G401 (cell line): Measurements from ENCODE around the gene DNAJA3. TPM values are rescaled to one million over a fixed set of nuclear protein-coding genes. Genes with fewer than 3 reads are reported as not detected.

Experiments
- DNase-seq: peaks from one replicate; pipeline ENCODE4 v3.0.0-alpha.2; 2015; ENCODE audit warnings: low spot score
- in situ Hi-C: cut with HindIII; loops from 2 replicates; pipeline ENCODE4 v1.10.0; 2016; ENCODE audit warnings: low sequenced_read_pairs, mixed read lengths
- total RNA-seq: library from RNA; depleted of rRNA; stranded (reverse); fragments of >200 nt; shearing (Covaris generic); gene quantifications from 2 replicates; pipeline ENCODE4 v1.2.3, GENCODE V29; 2014

Gene DNAJA3
- total RNA-seq, 1 experiment from 2014 or later: 89.7 TPM

DNA sequence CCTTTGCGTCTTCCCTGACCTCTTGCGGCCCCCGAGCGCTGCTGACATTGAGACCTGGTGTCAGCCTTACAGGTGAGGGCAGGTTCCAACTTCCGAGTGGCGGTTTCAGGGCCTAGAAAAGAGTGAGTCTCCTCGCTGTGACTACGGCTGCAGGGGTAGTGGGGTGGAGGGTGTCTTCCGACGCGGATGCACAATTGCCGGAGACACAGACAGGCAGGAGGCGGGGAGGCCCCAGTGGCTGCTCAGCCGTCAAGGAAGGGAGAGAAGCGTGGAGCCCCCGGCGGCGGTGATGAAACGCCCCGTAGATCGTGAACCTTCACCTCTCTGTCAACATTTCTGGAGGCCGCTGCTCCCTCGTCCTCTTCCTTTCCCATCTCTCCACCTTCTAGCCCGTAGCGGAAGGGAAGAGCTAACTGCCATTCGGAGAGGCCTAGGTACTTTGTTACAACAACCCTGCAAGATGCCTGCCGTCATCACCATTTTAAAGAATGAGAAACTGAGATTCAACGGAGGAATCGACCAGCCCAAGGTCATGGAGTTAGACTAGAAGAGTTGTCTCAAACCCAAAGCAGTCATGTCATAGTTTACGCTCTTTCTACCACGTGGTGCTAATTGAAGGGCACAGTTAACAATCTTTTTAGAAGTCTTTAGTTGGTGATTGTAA lies 485 bp downstream of the DNAJA3 start:
- in situ Hi-C loops: no loop called here
- no peak for DNase-seq

DNA sequence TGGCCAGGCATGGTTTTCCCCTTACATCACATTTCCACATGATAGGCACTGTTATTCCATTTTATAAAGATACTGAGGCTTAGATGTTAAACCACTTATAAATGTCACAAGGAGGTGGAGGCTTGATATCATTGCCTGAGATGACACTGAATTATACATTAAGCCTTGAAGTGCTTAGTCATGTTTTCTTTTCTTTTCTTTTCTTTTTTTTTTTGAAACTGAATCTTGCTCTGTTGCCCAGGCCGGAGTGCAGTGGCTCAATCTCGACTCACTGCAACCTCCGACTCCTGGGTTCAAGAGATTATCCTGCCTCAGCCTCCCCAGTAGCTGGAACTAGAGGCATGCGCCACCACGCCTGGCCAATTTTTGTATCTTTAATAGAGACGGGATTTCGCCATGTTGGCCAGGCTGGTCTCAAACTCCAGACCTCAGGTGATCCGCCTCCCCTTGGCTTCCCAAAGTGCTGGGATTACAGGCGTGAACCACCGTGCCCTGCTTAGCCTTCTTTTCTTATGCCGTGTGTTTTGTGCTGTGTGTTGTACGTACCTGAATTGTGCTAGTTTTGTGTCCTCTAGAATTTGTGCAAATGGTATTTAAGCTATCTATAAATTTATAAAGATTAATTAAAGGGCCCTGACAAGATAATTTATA lies 1.2 kb downstream of the DNAJA3 start:
- in situ Hi-C loops: no loop called here
- no peak for DNase-seq

DNA sequence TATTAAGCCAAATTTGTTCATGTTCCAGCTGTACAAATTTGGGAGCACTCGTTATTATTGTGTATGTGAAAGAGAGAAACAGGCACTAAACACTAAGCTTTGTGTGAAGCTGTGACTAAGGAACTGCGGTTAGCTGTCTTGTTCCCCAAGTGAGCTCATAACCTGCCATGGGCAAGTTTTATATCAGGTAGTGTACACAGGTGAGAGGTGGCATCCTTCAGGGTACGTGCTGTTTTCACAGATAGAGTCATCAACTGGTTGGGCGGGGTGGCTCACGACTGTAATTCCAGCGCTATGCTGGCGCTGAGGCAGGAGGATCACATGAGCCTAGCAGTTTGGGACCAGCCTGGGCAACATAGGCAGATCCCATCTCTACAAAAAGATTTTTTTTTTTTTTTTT lies 2.8 kb downstream of the DNAJA3 start:
- in situ Hi-C loops: no loop called here
- DNase-seq: no peak

- DNase-seq: no peak
- in situ Hi-C loops: no loop called here
These were observed 5.4 kb downstream of the DNAJA3 start for GRCh38 chr16:4431023-4431422.

DNA sequence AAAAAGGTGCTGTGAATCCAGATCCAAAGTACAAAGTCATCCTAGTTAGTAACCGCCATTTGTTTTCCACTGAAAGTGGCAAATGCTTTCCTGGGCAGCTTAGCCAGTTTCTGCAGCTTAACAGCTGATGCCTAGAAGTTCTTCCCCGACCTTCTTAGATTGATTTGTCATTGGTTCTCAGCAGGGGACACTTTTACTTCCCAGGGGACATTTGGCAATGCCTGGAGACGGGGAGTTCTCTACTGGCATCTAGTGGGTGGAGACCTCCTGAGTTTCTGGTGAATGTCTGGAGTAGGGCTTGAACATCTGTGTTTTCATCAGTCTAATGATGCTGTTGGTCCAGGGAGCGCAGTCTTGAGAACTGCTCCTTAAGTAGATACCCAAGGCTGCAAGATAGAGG lies 7.6 kb downstream of the DNAJA3 start:
- no peak for DNase-seq
- in situ Hi-C loops: no loop called here

GRCh38 chr16:4433914-4434787 lies 8.5 kb downstream of the DNAJA3 start:
- in situ Hi-C loops: no loop called here
- no peak for DNase-seq

GRCh38 chr16:4435337-4436067 lies 9.8 kb downstream of the DNAJA3 start:
- DNase-seq: no peak
- in situ Hi-C loops: no loop called here

DNA sequence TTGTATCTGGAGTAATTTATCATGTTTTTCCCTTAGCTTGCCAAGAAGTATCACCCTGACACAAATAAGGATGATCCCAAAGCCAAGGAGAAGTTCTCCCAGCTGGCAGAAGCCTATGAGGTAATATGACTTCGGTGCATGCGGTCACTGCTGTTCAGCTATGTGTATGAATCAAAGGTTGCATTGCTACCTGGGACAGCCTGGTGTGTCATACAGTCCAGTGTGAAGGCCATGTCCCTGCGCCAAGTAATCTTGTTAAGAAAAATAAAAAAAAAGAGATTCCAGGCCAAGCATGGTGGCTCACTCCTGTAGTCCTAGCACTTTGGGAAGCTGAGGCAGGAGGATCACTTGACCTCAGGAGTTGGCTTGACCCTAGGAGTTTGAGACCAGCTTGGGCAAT lies 11.7 kb downstream of the DNAJA3 start:
- DNase-seq: no peak
- in situ Hi-C loops: no loop called here

DNA sequence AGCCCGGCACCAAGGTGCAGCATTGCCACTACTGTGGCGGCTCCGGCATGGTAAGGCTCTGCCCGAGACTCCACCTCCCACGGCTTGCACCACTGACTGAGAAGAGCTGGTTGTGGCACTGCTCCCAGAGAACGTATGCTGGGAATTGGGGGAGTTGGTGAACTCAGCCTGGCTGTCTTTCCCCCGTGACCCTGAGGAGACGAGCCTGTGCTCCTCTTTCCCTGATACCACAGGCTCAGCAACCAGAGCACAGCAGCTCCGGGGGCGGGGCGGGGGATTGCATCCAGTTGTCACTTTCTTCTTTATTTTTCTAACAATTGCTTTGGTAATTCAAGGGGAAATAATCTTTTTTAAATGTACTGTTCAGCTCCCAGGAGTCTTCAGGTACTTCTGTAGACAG lies 16.7 kb downstream of the DNAJA3 start:
- in situ Hi-C loops: no loop called here
- no peak for DNase-seq

DNA sequence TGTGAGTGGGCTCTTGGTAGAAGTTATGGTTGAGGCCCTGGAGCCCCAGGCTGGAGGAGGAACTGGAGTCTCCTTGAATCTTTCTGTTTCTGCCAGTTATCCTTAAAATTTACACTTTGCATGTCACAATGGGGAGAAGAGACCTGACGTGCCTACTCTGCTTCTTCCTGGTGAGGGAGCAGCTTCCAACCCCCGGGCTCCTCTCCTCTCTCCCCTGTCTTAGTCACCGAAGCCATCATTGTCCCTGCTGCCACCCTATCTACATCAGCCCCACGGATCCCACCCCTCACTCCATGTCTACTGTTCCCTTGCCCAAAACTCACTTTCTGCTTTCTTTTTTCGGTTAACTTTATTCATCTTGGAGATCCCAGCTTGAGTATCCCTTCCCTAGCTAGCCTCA lies 17.6 kb downstream of the DNAJA3 start:
- no peak for DNase-seq
- in situ Hi-C loops: no loop called here

GRCh38 chr16:4443986-4444385 lies 18.3 kb downstream of the DNAJA3 start:
- DNase-seq: no peak
- in situ Hi-C loops: no loop called here

DNA sequence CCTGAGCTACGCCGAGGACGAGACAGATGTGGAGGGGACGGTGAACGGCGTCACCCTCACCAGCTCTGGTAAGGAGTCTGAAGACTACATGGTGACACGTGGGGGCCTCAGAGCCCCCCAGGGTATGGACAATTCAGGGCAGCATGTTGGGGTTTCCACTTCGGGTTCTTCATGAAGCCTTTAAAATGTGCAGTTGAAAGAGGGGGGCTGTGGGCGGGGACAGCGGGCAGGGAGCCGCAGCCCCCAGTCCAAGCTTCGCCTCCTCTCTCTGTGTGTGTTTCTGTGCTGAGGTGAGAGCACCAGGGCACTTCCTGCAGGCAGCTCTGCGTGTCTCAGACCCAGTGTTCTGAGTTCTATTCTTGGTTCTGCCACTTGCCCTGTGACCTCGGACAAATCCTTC lies 24.8 kb downstream of the DNAJA3 start:
- in situ Hi-C loops: no loop called here

DNA sequence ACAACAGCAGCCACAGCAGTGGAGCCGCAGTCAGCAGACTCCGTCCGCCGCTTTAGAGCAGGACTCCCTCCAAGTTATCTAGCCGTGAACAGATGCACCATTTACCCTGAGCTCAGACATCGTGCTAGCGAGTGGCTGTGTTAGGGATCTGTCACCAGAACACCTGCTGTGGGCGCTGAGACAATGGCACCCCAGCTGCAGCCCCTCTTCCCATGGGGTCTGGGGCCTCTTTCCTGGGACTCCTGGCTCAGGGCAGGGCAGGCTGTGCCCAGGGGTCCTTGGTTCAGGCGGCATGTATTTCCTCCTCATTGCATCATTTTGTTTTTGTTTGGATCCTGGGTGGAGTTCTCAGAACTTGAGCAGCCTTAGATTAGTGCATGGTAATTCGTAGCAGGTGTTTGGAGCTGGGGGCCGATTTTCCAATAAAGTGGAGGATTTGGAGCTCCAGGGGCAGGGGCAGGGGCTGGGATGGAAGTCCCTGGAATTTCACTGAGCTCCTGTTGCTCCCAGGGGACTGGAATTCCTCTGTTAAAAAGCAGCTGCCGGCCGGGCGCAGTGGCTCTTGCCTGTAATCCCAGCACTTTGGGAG lies 25.4 kb downstream of the DNAJA3 start:
- no peak for DNase-seq
- in situ Hi-C loops: no loop called here

More for the DNA sequence above, 24.8 kb downstream of the DNAJA3 start:
- no peak for DNase-seq

- no peak for DNase-seq
- in situ Hi-C loops: no loop called here
These were observed 27.0 kb downstream of the DNAJA3 start for GRCh38 chr16:4452674-4453073.

- DNase-seq: no peak
- in situ Hi-C loops: no loop called here
These were observed 29.0 kb downstream of the DNAJA3 start for GRCh38 chr16:4454623-4455022.

DNA sequence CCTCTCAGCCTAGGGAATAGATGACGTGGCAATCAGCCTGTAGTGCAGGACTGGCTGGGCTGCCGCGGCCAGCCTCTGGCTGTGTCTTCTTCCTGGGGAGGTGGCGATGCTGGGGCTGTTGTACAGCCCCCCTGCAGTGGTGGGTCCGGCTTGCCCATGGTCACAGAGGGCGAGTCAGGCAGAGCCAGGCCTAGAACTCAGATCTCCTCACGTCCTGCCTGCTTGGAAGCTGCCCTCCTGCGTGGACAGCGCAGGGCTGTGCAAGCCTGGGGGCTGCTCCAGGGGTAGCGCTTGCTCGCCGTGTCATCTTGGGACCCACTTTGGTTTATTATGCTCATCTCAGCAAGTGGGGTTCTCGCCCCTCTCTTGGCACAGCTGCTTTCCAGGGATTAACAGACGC lies 29.4 kb downstream of the DNAJA3 start:
- in situ Hi-C loops: no loop called here

DNA sequence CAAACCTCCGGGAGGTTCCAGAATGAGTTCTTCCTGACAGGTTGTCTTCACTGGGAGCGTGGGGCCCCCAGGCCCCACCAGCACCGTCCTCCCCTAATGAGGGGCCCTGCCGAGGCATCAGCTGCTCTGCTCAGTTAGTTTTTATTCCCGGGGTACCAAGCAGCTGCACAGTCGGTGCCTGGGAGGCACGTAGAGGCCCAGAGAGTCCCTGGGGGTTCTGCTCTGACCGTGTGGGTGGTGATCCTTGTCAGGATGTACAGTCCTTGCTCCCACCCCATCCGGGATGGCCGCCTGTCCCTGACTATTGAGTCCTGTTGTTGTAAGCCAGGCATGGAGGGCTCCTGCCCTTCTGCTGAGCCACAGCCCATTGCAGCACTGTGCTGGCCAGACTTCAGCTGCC lies 30.3 kb downstream of the DNAJA3 start:
- DNase-seq: no peak
- in situ Hi-C loops: no loop called here

More for the DNA sequence above, 29.4 kb downstream of the DNAJA3 start:
- DNase-seq: no peak

DNA sequence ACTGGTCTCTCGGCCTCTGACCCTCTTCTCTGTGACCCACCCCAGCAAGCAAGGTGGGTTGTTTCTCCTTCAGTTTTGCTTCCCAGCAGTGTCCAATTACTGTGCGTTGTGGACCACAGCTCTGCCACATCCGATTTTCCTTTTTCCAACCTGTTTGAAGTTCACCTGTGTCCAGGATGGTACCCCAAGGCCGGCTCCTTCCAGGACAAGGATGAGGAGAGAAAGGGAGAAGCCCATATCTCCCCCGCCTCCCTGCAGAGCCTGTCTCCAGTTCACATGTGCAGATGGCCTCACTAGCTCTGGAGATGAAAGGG lies 35.2 kb downstream of the DNAJA3 start:
- in situ Hi-C loops: no loop called here
- DNase-seq: no peak

DNA sequence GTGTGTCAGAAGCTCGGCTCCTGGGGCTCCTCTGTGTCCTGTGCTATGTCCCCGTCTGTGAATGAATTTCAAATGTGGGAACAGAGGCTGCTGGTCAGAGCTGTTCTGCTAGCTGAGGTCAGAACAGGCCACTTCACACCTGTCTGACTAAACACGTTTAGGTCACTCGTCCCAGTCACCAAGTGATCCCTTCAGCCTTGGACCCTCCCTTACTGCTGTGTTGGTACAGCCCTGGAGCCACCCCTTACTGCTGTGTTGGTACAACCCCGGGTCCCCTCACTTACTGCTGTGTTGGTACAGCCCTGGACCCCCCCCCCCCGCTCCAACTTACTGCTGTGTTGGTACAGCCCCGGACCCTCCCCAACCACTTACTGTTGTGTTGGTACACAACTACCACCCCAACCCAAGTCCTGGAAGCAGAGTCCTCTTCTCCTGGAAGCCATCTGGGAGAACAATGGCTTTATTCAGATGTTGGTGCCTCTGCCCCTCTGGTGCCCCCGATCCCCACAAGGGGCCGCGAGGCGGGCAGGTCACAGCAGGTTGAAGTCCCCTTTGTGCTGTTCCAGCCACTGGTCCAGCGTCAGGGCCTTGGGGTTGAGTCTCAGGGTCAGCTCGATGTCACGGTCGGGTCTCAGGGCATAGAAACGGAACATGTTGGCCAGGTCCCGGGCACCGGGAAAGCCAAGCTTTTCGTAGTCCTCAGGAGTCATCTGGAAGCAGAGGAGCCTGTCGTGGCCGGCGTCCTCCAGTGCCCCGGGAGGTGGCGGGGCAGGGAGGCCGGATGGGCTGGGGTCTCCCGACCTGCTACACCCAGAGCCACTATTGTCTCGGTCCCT lies 35.8 kb downstream of the DNAJA3 start:
- peak; percentile 19 for DNase-seq
- in situ Hi-C loops: no loop called here
